Measurements from ENCODE around the gene ZMIZ1.

The ZMIZ1 gene

GRCh38 chr10:79147306-79147705 is 78.5 kb downstream of the ZMIZ1 start:
- Histone ChIP-seq H3K4me3 (ENCODE audit: low read length) (no peak overlapping the region), H3K4me1 (ENCODE audit: insufficient read depth, low read length) (peaks cover 8% of the 10 kb centered on the region), H2AFZ (ENCODE audit: low read depth, low read length) (no peak overlapping the region)

DNA sequence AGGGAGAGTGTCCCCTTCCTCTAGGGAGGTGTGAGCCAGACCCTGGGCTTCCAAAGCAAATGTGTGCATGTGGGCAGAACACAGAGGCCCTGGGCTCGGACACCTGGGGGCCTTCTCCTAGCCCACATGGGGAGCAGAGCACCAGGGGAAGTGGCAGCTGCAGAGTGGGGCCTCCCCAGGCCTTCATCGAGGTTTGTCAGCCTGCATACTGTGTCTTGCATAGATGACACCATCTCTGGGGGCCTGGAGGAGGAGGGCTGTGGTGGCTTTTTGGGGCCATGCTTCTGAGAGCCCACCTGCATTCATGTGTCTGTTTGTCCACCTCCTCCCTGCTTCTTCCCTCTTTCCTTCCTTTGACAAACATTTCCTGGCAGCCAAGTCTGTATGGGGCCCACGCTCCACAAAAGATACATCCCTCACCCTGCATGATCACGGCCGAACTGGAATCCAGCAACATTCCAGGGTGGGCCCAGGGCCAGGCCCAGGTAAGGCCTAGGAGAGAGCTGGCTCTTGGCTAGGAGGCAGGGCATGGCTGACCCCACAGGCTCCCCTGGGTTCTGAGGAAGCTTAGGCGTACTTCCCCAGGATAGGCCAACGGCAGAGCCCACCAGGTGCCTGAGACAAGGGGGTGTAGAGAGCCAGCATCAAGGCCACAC is 79.2 kb downstream of the ZMIZ1 start:
- H3K4me1 ChIP-seq (ENCODE audit: insufficient read depth, low read length) = peaks cover 8% of the 10 kb centered on the region

More at GRCh38 chr10:79147306-79147705, 78.5 kb downstream of the ZMIZ1 start:
- Histone ChIP-seq H3K36me3 (ENCODE audit: insufficient read depth, low read length) (peaks cover 10% of the 10 kb centered on the region), H3K9me3 (ENCODE audit: low read length) (no peaks in the 10 kb centered on the region), H3K27me3 (ENCODE audit: insufficient read depth, low read length) (no peaks in the 10 kb centered on the region)

GRCh38 chr10:79148452-79149344 is 79.9 kb downstream of the ZMIZ1 start:
- H3K9me3 ChIP-seq (ENCODE audit: low read length) = no peaks in the 10 kb centered on the region
- H3K4me1 ChIP-seq (ENCODE audit: insufficient read depth, low read length) = peaks cover 8% of the 10 kb centered on the region
- no peak overlapping the region for H2AFZ ChIP-seq (ENCODE audit: low read depth, low read length)
- no peaks in the 10 kb centered on the region for H3K27me3 ChIP-seq (ENCODE audit: insufficient read depth, low read length)
- H3K4me3 ChIP-seq (ENCODE audit: low read length) = no peak overlapping the region
- H3K36me3 ChIP-seq (ENCODE audit: insufficient read depth, low read length) = peaks cover 5% of the 10 kb centered on the region

More for the DNA sequence above, 79.2 kb downstream of the ZMIZ1 start:
- no peak overlapping the region for H2AFZ ChIP-seq (ENCODE audit: low read depth, low read length)
- H3K27me3 ChIP-seq (ENCODE audit: insufficient read depth, low read length) = no peaks in the 10 kb centered on the region
- H3K9me3 ChIP-seq (ENCODE audit: low read length) = no peaks in the 10 kb centered on the region
- no peak overlapping the region for H3K4me3 ChIP-seq (ENCODE audit: low read length)
- H3K36me3 ChIP-seq (ENCODE audit: insufficient read depth, low read length) = peaks cover 6% of the 10 kb centered on the region

- H3K27me3 ChIP-seq (ENCODE audit: insufficient read depth, low read length) = no peaks in the 10 kb centered on the region
- no peak overlapping the region for H3K4me3 ChIP-seq (ENCODE audit: low read length)
- no peaks in the 10 kb centered on the region for H3K9me3 ChIP-seq (ENCODE audit: low read length)
- peaks cover 8% of the 10 kb centered on the region for H3K36me3 ChIP-seq (ENCODE audit: insufficient read depth, low read length)
- peaks cover 8% of the 10 kb centered on the region for H3K4me1 ChIP-seq (ENCODE audit: insufficient read depth, low read length)
- no peak overlapping the region for H2AFZ ChIP-seq (ENCODE audit: low read depth, low read length)
Measured at GRCh38 chr10:79149345-79149661, 80.5 kb downstream of the ZMIZ1 start.

- no peak overlapping the region for H2AFZ ChIP-seq (ENCODE audit: low read depth, low read length)
- no peaks in the 10 kb centered on the region for H3K9me3 ChIP-seq (ENCODE audit: low read length)
- peaks cover 9% of the 10 kb centered on the region for H3K36me3 ChIP-seq (ENCODE audit: insufficient read depth, low read length)
- peaks cover 8% of the 10 kb centered on the region for H3K4me1 ChIP-seq (ENCODE audit: insufficient read depth, low read length)
- H3K27me3 ChIP-seq (ENCODE audit: insufficient read depth, low read length) = no peaks in the 10 kb centered on the region
- no peak overlapping the region for H3K4me3 ChIP-seq (ENCODE audit: low read length)
Measured at GRCh38 chr10:79149662-79150443, 81.1 kb downstream of the ZMIZ1 start.

- Histone ChIP-seq H3K4me3 (ENCODE audit: low read length) (no peak overlapping the region), H2AFZ (ENCODE audit: low read depth, low read length) (no peak overlapping the region), H3K9me3 (ENCODE audit: low read length) (no peaks in the 10 kb centered on the region), H3K36me3 (ENCODE audit: insufficient read depth, low read length) (peaks cover 9% of the 10 kb centered on the region), H3K27me3 (ENCODE audit: insufficient read depth, low read length) (no peaks in the 10 kb centered on the region), H3K4me1 (ENCODE audit: insufficient read depth, low read length) (peaks cover 8% of the 10 kb centered on the region)
Measured at GRCh38 chr10:79150444-79150754, 81.6 kb downstream of the ZMIZ1 start.

- Histone ChIP-seq H3K27me3 (ENCODE audit: insufficient read depth, low read length) (no peaks in the 10 kb centered on the region), H3K36me3 (ENCODE audit: insufficient read depth, low read length) (peaks cover 9% of the 10 kb centered on the region), H3K4me1 (ENCODE audit: insufficient read depth, low read length) (peaks cover 20% of the 10 kb centered on the region), H3K4me3 (ENCODE audit: low read length) (no peak overlapping the region), H2AFZ (ENCODE audit: low read depth, low read length) (no peak overlapping the region), H3K9me3 (ENCODE audit: low read length) (no peaks in the 10 kb centered on the region)
Measured at GRCh38 chr10:79152423-79152817, 83.7 kb downstream of the ZMIZ1 start.

GRCh38 chr10:79153745-79154144 is 85.0 kb downstream of the ZMIZ1 start:
- H3K4me3 ChIP-seq (ENCODE audit: low read length) = no peak overlapping the region
- H3K27me3 ChIP-seq (ENCODE audit: insufficient read depth, low read length) = no peaks in the 10 kb centered on the region
- peaks cover 7% of the 10 kb centered on the region for H3K36me3 ChIP-seq (ENCODE audit: insufficient read depth, low read length)
- H2AFZ ChIP-seq (ENCODE audit: low read depth, low read length) = no peak overlapping the region
- peaks cover 33% of the 10 kb centered on the region for H3K4me1 ChIP-seq (ENCODE audit: insufficient read depth, low read length)
- H3K9me3 ChIP-seq (ENCODE audit: low read length) = no peaks in the 10 kb centered on the region

GRCh38 chr10:79155301-79156081 is 86.7 kb downstream of the ZMIZ1 start:
- no peak overlapping the region for H2AFZ ChIP-seq (ENCODE audit: low read depth, low read length)
- no peaks in the 10 kb centered on the region for H3K27me3 ChIP-seq (ENCODE audit: insufficient read depth, low read length)
- peaks cover 34% of the 10 kb centered on the region for H3K4me1 ChIP-seq (ENCODE audit: insufficient read depth, low read length)
- no peak overlapping the region for H3K4me3 ChIP-seq (ENCODE audit: low read length)
- H3K9me3 ChIP-seq (ENCODE audit: low read length) = no peaks in the 10 kb centered on the region
- H3K36me3 ChIP-seq (ENCODE audit: insufficient read depth, low read length) = peaks cover 5% of the 10 kb centered on the region

DNA sequence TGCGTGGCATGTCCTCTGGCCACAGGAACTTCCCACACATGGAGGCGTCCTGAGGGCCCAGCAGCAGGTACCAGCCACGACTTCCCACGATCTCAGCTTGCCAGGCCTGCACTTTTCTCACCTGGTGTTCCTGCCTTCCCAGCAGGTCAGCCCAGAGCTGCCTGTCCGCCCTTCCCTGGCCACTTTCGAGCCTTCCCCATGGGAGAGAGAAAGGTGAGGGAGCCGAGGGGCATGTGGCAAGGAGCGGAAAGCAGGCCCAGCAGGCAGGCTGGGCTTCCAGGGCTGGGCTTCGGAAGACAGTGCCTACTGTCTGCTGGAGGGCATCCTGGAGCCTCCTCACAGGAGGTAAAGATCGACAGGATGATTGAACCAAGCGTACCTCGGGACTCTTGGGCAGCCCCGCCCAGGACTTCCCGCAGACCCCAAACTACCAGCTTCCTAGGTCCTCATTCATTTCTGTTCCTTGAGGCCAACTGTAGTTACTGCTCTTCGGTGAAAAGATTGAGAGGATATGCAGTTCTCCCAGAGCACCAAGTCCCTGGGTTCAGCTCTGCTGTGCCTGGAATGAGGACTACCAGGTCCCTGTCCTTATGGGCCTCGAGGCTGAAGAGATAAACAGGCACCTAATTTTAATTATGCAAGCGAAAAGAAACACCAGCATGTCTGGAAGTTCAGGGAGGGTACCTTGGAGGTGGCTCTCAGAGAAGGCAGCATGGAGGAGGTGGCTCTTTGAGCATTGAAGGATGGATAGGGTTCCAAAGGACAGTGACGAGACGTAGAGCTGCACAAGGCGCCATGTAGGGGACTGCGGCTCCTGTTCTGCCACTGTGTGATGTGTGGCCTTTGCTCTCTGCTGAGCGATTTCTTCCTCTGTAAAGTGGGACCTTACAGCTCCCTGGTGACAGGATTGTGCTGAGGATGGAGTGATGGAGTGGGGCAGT is 87.8 kb downstream of the ZMIZ1 start:
- Histone ChIP-seq H3K9me3 (ENCODE audit: low read length) (no peaks in the 10 kb centered on the region), H3K4me3 (ENCODE audit: low read length) (no peak overlapping the region), H3K36me3 (ENCODE audit: insufficient read depth, low read length) (peaks cover 5% of the 10 kb centered on the region), H3K4me1 (ENCODE audit: insufficient read depth, low read length) (peaks cover 34% of the 10 kb centered on the region), H2AFZ (ENCODE audit: low read depth, low read length) (no peak overlapping the region), H3K27me3 (ENCODE audit: insufficient read depth, low read length) (no peaks in the 10 kb centered on the region)

- Histone ChIP-seq H3K36me3 (ENCODE audit: insufficient read depth, low read length) (peaks cover 12% of the 10 kb centered on the region), H3K4me1 (ENCODE audit: insufficient read depth, low read length) (peaks cover 34% of the 10 kb centered on the region), H2AFZ (ENCODE audit: low read depth, low read length) (no peak overlapping the region), H3K27me3 (ENCODE audit: insufficient read depth, low read length) (no peaks in the 10 kb centered on the region), H3K9me3 (ENCODE audit: low read length) (no peaks in the 10 kb centered on the region), H3K4me3 (ENCODE audit: low read length) (no peak overlapping the region)
Measured at GRCh38 chr10:79158004-79158340, 89.2 kb downstream of the ZMIZ1 start.
